Measurements from ENCODE around the gene SLC4A4.

The SLC4A4 gene

GRCh38 chr4:71338846-71339593 is at the start of gene SLC4A4:
Gene SLC4A4, plus strand, starts transcription at chr4:71339020.
- no peak for DNase-seq

GRCh38 chr4:71290074-71290473 is 48.7 kb upstream of the SLC4A4 start:
- no peak for DNase-seq

GRCh38 chr4:71290476-71290875 is 48.3 kb upstream of the SLC4A4 start:
- no peak for DNase-seq

GRCh38 chr4:71292228-71292627 is 46.6 kb upstream of the SLC4A4 start:
- DNase-seq = no peak

- DNase-seq = no peak
Observed at GRCh38 chr4:71293705-71294104, 45.1 kb upstream of the SLC4A4 start.

GRCh38 chr4:71294301-71294700 is 44.5 kb upstream of the SLC4A4 start:
- no peak for DNase-seq

GRCh38 chr4:71296945-71297344 is 41.9 kb upstream of the SLC4A4 start:
- DNase-seq = no peak

GRCh38 chr4:71300362-71300761 is 38.5 kb upstream of the SLC4A4 start:
- no peak for DNase-seq

- no peak for DNase-seq
Observed at GRCh38 chr4:71300964-71301363, 37.9 kb upstream of the SLC4A4 start.

- DNase-seq = no peak
Observed at GRCh38 chr4:71303287-71303686, 35.5 kb upstream of the SLC4A4 start.

GRCh38 chr4:71303850-71304249 is 35.0 kb upstream of the SLC4A4 start:
- no peak for DNase-seq

- no peak for DNase-seq
Observed at GRCh38 chr4:71304289-71304850, 34.5 kb upstream of the SLC4A4 start.

- no peak for DNase-seq
Observed at GRCh38 chr4:71307729-71308128, 31.1 kb upstream of the SLC4A4 start.

GRCh38 chr4:71322425-71322824 is 16.4 kb upstream of the SLC4A4 start:
- no peak for DNase-seq

- no peak for DNase-seq
Observed at GRCh38 chr4:71333368-71333767, 5.5 kb upstream of the SLC4A4 start.

GRCh38 chr4:71333960-71334359 is 4.9 kb upstream of the SLC4A4 start:
- DNase-seq = no peak

- DNase-seq = no peak
Observed at GRCh38 chr4:71334465-71334882, 4.3 kb upstream of the SLC4A4 start.

- no peak for DNase-seq
Observed at GRCh38 chr4:71343670-71344466, 5.0 kb downstream of the SLC4A4 start.

- no peak for DNase-seq
Observed at GRCh38 chr4:71346710-71347109, 7.9 kb downstream of the SLC4A4 start.

GRCh38 chr4:71348586-71348985 is 9.8 kb downstream of the SLC4A4 start:
- DNase-seq = no peak

GRCh38 chr4:71355045-71355444 is 16.2 kb downstream of the SLC4A4 start:
- no peak for DNase-seq

GRCh38 chr4:71355971-71356370 is 17.2 kb downstream of the SLC4A4 start:
- no peak for DNase-seq

- DNase-seq = no peak
Observed at GRCh38 chr4:71356924-71357663, 18.3 kb downstream of the SLC4A4 start.

All from left hindlimb (tissue), 1 donor.